T-helper 1 cell treated with Interleukin-12 subunit alpha and Interleukin-12 subunit beta and Interleukin-4 antibody, amounts not matched to agents 30 μg/mL and 1 μg/mL, for 36 hours (primary cell): Measurements from ENCODE around the gene KREMEN2.
A peak's percentile ranks its signal among the peaks of the same experiment; 100 is the strongest.
"Not testable (repeated sequence)": the region's sequence is repeated elsewhere in the genome, so short reads cannot be mapped to it uniquely, and the experiment has no call there.

Experiments used
- H3K27ac Mint-ChIP-seq: one replicate; pipeline ENCODE4 v1.8.0; 2021; ENCODE audit warnings: mild to moderate bottlenecking, mixed read lengths
- H3K27me3 Mint-ChIP-seq: one replicate; pipeline ENCODE4 v1.8.0; 2021; ENCODE audit warnings: low read depth, mixed read lengths
- H3K36me3 Mint-ChIP-seq: one replicate; pipeline ENCODE4 v1.8.0; 2021; ENCODE audit warnings: low read depth, mixed read lengths
- H3K4me1 Mint-ChIP-seq: one replicate; pipeline ENCODE4 v1.8.0; 2021; ENCODE audit warnings: low read depth, mixed read lengths
- H3K4me3 Mint-ChIP-seq: one replicate; pipeline ENCODE4 v1.8.0; 2021; ENCODE audit warnings: mild to moderate bottlenecking, moderate library complexity, mixed read lengths
- H3K9me3 Mint-ChIP-seq: one replicate; pipeline ENCODE4 v1.8.0; 2021; ENCODE audit warnings: mixed read lengths

Gene KREMEN2, protein sequence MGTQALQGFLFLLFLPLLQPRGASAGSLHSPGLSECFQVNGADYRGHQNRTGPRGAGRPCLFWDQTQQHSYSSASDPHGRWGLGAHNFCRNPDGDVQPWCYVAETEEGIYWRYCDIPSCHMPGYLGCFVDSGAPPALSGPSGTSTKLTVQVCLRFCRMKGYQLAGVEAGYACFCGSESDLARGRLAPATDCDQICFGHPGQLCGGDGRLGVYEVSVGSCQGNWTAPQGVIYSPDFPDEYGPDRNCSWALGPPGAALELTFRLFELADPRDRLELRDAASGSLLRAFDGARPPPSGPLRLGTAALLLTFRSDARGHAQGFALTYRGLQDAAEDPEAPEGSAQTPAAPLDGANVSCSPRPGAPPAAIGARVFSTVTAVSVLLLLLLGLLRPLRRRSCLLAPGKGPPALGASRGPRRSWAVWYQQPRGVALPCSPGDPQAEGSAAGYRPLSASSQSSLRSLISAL

GRCh38 chr16:2963723-2964474 is at the start of gene KREMEN2:
Gene KREMEN2 (plus strand): TSS chr16:2964275. CDS start chr16:2964521, 246 bp downstream.
- Mint-ChIP-seq H3K4me3 (peak within 1 kb of the TSS; percentile 80), H3K9me3 (no peaks in the 10 kb centered on the region), H3K27ac (no peak within 1 kb of the TSS), H3K36me3 (no peaks in the 10 kb centered on the region), H3K4me1 (peaks cover 13% of the 10 kb centered on the region), H3K27me3 (peaks cover 57% of the 10 kb centered on the region)

DNA sequence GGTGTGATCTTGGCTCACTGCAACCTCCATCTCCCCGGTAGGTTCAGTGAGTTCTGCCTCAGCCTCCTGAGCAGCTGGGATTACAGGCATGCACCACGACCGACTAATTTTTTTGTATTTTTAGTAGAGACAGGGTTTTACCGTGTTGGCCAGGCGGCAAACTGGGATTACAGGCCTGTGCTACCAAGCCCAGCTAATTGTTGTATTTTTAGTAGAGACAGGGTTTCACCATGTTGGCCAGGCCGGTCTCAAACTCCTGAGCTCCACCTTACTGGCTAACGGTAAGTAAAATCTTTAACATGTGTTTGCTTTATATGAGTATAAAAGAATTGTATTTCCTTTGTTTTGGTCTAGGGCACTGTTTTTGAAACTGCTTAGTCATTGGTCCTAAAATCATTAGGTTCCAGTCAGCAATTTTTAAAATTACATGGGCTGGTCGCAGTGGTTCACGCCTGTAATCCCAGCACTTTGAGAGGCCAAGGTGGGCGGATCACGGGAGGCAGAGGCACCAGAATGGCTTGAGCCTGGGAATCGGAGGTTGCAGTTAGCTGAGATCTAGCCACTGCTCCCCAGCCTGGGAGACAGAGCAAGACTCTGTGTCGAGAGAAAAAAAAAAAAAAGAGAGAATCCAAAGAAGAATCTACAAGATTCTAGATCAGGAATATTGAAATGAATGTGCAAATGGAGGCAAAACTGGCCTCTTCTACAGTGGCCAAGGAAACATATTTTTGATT is 48.7 kb upstream of the KREMEN2 start:
- Mint-ChIP-seq H3K27ac (no peak overlapping the region), H3K4me1 (peaks cover 22% of the 10 kb centered on the region), H3K27me3 (peaks cover 5% of the 10 kb centered on the region), H3K4me3 (no peak overlapping the region), H3K9me3 (no peaks in the 10 kb centered on the region), H3K36me3 (peaks cover 15% of the 10 kb centered on the region)

DNA sequence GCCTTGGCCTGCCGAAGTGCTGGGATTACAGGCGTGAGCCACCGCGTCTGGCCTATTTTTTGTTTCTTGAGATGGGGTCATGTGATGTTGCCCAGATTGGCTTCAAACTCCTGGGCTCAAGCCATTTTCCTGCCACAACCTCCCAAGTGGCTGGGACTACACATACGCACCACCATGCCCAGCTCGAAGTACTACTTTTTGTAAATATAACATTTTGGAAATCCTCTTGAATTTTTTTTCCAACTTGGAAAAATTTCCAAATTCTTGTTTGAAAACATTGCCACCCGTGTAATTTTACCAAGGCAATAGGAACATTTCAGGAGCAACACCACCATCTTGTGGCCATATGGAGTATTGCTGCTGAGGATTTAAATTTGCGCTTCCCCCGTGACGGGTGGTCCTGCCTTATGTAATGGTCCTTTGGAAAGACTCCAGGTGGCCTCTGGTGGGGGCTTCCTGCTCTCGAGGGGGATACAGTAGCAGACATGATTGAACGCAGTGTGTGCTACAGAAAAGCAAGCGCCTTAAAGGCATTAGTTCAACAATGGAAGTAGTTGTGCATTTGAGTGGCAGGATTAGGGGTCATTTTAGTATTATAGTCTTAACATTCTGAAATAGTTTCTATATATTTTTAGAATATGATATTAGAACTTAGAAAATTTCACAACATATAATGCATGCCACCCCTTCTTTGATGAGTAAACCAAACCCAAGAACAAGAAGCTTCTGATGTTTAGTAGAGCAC is 44.4 kb upstream of the KREMEN2 start:
- peak overlapping the region; percentile 70 for H3K27ac Mint-ChIP-seq
- no peak overlapping the region for H3K4me3 Mint-ChIP-seq
- H3K9me3 Mint-ChIP-seq: no peaks in the 10 kb centered on the region
- peaks cover 8% of the 10 kb centered on the region for H3K4me1 Mint-ChIP-seq
- no peaks in the 10 kb centered on the region for H3K27me3 Mint-ChIP-seq
- peaks cover 14% of the 10 kb centered on the region for H3K36me3 Mint-ChIP-seq

- H3K9me3 Mint-ChIP-seq: no peaks in the 10 kb centered on the region
- H3K27me3 Mint-ChIP-seq: no peaks in the 10 kb centered on the region
- H3K4me3 Mint-ChIP-seq: no peak overlapping the region
- peaks cover 12% of the 10 kb centered on the region for H3K4me1 Mint-ChIP-seq
- peaks cover 12% of the 10 kb centered on the region for H3K36me3 Mint-ChIP-seq
- H3K27ac Mint-ChIP-seq: peak overlapping the region; percentile 45
Observed at GRCh38 chr16:2923481-2923880, 40.6 kb upstream of the KREMEN2 start.

DNA sequence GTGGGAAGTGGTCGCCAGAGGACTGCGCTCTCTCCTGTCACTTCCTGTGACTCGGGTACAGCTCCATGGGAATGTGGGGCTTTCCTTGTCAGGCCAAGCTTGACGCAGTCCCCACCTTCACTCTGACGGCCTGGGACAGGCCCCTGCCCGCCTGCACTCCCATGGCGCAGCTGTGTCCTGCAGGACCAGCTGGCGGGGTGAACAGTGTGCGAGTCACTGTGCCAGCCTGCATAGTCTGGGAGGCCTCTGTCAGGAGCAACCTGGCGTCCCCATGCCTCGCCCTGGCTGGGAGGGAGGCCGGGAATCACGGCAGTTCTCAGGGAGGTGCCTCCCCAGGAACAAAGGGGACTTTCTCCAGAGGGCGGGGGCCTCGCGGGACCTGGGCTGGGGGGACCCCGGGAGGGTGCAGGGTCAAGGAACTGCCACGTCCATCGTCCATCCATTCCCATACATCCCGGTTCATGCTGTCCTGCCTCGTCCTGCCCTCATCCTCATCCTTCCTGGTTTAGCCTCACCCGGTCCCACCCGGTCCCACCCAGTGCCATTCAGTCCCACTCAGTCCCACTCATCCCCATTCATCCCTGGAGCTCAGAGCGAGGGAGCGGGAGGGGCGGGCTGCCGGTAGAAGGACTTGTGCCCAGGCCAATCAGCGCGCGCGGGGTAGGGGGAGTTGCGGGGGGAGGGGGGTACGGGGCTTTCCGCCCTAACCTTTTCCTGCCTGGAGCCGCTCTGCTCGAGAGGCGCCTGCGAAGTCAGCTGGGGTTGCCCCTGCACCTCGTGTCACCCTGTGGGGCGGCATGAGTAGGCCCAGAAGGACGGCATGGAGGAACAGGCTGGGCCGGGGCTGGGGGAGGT is 38.9 kb upstream of the KREMEN2 start:
- peaks cover 6% of the 10 kb centered on the region for H3K4me1 Mint-ChIP-seq
- H3K27me3 Mint-ChIP-seq: no peaks in the 10 kb centered on the region
- no peaks in the 10 kb centered on the region for H3K9me3 Mint-ChIP-seq
- H3K36me3 Mint-ChIP-seq: peaks cover 5% of the 10 kb centered on the region
- H3K27ac Mint-ChIP-seq: no peak overlapping the region
- no peak overlapping the region for H3K4me3 Mint-ChIP-seq

- Mint-ChIP-seq H3K4me3 (no peak overlapping the region), H3K27ac (no peak overlapping the region), H3K36me3 (peaks cover 5% of the 10 kb centered on the region), H3K27me3 (no peaks in the 10 kb centered on the region), H3K9me3 (no peaks in the 10 kb centered on the region), H3K4me1 (peaks cover 6% of the 10 kb centered on the region)
Observed at GRCh38 chr16:2925951-2926649, 38.0 kb upstream of the KREMEN2 start.

GRCh38 chr16:2926650-2926999 is 37.5 kb upstream of the KREMEN2 start:
- peaks cover 6% of the 10 kb centered on the region for H3K4me1 Mint-ChIP-seq
- no peak overlapping the region for H3K27ac Mint-ChIP-seq
- no peaks in the 10 kb centered on the region for H3K9me3 Mint-ChIP-seq
- H3K4me3 Mint-ChIP-seq: no peak overlapping the region
- no peaks in the 10 kb centered on the region for H3K27me3 Mint-ChIP-seq
- H3K36me3 Mint-ChIP-seq: peaks cover 5% of the 10 kb centered on the region

DNA sequence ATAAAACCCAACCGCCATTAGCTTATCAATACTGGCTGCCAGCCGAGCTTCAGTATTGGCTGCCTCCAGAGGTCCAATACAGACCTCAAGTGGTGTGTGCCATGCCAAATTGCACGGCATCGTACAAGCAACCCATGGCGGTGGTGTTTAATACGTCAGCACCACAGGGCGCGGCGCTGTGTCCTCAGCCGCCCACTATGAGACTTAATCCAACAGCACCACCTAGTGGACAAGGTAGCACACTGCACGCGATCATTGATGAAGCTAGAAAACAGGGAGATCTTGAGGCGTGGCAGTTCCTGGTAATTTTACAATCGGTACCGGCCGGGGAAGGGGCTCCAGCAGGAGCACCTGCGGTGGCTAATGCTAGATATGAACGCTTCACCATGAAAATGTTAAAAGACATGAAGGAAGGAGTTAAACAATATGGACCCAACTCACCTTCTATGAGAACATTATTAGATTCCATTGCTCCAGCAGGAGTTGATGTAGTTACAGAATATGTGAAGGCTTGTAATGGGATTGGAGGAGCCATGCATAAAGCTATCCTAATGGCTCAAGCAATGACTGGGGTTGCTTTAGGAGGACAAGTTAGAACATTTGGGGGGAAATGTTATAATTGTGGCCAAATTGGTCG is 36.9 kb upstream of the KREMEN2 start:
- Mint-ChIP-seq H3K27me3 (no peaks in the 10 kb centered on the region), H3K4me3 (no peak overlapping the region), H3K36me3 (peaks cover 5% of the 10 kb centered on the region), H3K9me3 (no peaks in the 10 kb centered on the region), H3K27ac (no peak overlapping the region), H3K4me1 (peaks cover 6% of the 10 kb centered on the region)

DNA sequence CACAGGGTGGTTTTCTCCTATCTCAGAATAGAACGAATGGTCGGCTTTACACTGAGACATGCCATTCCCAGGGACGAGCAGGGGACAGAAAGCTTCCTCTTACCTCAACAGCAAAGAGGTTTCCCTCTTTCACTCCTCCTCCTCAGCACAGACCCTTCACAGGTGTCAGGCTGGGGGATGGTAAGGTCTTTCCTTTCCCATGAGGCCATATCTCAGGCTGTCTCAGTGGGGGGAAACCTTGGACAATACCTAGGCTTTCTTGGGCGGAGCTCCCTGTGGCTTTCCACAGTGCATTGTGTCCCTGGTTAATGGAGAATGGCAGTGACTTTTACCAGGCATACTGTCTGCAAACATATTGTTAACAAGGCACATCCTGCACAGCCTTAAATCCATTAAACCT is 35.9 kb upstream of the KREMEN2 start:
- not testable (repeated sequence) for H3K4me1 Mint-ChIP-seq, H3K36me3 Mint-ChIP-seq, H3K9me3 Mint-ChIP-seq, H3K4me3 Mint-ChIP-seq, H3K27me3 Mint-ChIP-seq, H3K27ac Mint-ChIP-seq

DNA sequence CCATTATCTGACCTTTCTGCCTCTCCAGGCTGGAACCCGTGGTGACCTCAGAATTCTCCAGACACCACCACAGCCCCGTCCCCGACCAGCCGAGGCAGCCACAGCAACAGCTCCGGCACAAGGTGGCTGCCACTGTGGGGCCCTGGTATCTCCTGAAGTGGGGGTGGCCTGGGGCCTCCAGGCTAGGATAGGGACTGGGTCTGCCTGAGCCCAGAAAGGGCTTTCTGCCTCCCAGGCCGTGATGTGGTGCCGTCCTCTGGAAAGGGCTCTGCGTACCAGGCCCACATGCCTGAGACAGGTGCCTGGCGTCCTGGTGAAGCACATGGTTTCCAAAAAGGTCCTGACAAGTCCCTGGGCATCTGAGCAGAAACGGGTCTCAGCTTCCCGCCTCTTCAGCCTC is 35.3 kb upstream of the KREMEN2 start:
- H3K9me3 Mint-ChIP-seq: no peaks in the 10 kb centered on the region
- no peaks in the 10 kb centered on the region for H3K27me3 Mint-ChIP-seq
- H3K36me3 Mint-ChIP-seq: no peaks in the 10 kb centered on the region
- no peak overlapping the region for H3K4me3 Mint-ChIP-seq
- H3K4me1 Mint-ChIP-seq: peaks cover 6% of the 10 kb centered on the region
- H3K27ac Mint-ChIP-seq: no peak overlapping the region

- H3K27me3 Mint-ChIP-seq: no peaks in the 10 kb centered on the region
- H3K4me3 Mint-ChIP-seq: no peak overlapping the region
- H3K4me1 Mint-ChIP-seq: peaks cover 6% of the 10 kb centered on the region
- H3K9me3 Mint-ChIP-seq: no peaks in the 10 kb centered on the region
- peaks cover 6% of the 10 kb centered on the region for H3K36me3 Mint-ChIP-seq
- H3K27ac Mint-ChIP-seq: no peak overlapping the region
Observed at GRCh38 chr16:2929693-2930092, 34.4 kb upstream of the KREMEN2 start.

DNA sequence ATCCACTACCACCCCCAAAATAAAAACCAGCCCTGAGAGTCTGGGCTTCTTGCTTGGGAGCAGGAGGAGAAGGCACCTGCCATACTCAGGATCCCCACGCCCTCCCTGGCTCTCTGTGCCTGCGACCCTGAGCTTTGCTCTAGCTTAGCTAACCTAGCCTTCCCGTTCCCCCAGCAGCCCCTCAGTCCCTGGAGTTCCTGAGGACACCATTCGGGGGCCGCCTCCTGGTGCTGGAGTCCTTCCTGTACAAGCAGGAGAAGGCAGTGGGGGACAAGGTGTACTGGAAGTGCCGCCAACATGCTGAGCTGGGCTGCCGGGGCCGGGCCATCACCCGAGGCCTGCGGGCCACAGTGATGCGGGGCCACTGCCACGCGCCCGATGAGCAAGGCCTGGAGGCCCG is 33.8 kb upstream of the KREMEN2 start:
- peaks cover 7% of the 10 kb centered on the region for H3K36me3 Mint-ChIP-seq
- H3K4me3 Mint-ChIP-seq: no peak overlapping the region
- no peaks in the 10 kb centered on the region for H3K27me3 Mint-ChIP-seq
- no peak overlapping the region for H3K27ac Mint-ChIP-seq
- no peaks in the 10 kb centered on the region for H3K9me3 Mint-ChIP-seq
- H3K4me1 Mint-ChIP-seq: peaks cover 7% of the 10 kb centered on the region
